Activated T-cell treated with anti-CD3 and anti-CD28 coated beads, Interleukin-2, amount 50 U/mL, for 72 hours (primary cell): ENCODE results near the gene PARD3. TPM values are rescaled to one million over a fixed set of nuclear protein-coding genes. Genes with fewer than 3 reads are reported as not detected.
A peak's percentile ranks its signal among the peaks of the same experiment; 100 is the strongest.

ENCODE experiments used
- ATAC-seq, 2 donors: fragments of 150-1000 bp; cut with Tn5 transposase; replicated peaks in 1 of 2; 2 replicates each; pipeline ENCODE4 v1.10.0; 2021; ENCODE audit warnings: moderate library complexity in 2 of 2, mild to moderate bottlenecking in 1 of 2
- DNase-seq, 2 donors: peaks; one replicate each; pipeline ENCODE4 v3.0.0; 2021 to 2022; ENCODE audit warnings: mixed read lengths in 1 of 2
- H3K27ac Mint-ChIP-seq: one replicate; pipeline ENCODE4 v1.8.0; 2022; ENCODE audit warnings: mild to moderate bottlenecking, moderate library complexity, mixed read lengths
- H3K27me3 Mint-ChIP-seq: one replicate; pipeline ENCODE4 v1.8.0; 2022; ENCODE audit warnings: low read depth, mixed read lengths
- H3K36me3 Mint-ChIP-seq, 2 donors: one replicate each; pipeline ENCODE4 v1.8.0; 2022; ENCODE audit warnings: mixed read lengths in 2 of 2, mild to moderate bottlenecking in 1 of 2; ENCODE audit not compliant: insufficient read depth in 2 of 2
- H3K4me1 Mint-ChIP-seq: one replicate; pipeline ENCODE4 v1.8.0; 2022; ENCODE audit warnings: low read depth, mixed read lengths
- H3K4me3 Mint-ChIP-seq, 2 donors: one replicate each; pipeline ENCODE4 v1.8.0; 2022; ENCODE audit warnings: mild to moderate bottlenecking in 2 of 2, mixed read lengths in 2 of 2, moderate library complexity in 2 of 2
- H3K9me3 Mint-ChIP-seq, 2 donors: one replicate each; pipeline ENCODE4 v1.8.0; 2022; ENCODE audit warnings: mixed read lengths in 2 of 2
- total RNA-seq, 2 donors: library from RNA; stranded (reverse); gene quantifications; one replicate each; pipeline ENCODE4 v1.2.3, GENCODE V29; 2022

PARD3 gene
- total RNA-seq, 2 donors from 2014 or later: 2.3 to 3.7 TPM

GRCh38 chr10:34102893-34103506 is 712.1 kb downstream of the PARD3 start:
- Mint-ChIP-seq H3K36me3 (no peaks in the 10 kb centered on the region), H3K27me3 (peaks cover 4% of the 10 kb centered on the region), H3K27ac (no peak overlapping the region), H3K4me1 (no peaks in the 10 kb centered on the region), H3K9me3 (peaks cover 1 to 6% of the 10 kb centered on the region in 2 donors), H3K4me3 (no peak overlapping the region)
- DNase-seq (no peak), ATAC-seq (no peak)

DNA sequence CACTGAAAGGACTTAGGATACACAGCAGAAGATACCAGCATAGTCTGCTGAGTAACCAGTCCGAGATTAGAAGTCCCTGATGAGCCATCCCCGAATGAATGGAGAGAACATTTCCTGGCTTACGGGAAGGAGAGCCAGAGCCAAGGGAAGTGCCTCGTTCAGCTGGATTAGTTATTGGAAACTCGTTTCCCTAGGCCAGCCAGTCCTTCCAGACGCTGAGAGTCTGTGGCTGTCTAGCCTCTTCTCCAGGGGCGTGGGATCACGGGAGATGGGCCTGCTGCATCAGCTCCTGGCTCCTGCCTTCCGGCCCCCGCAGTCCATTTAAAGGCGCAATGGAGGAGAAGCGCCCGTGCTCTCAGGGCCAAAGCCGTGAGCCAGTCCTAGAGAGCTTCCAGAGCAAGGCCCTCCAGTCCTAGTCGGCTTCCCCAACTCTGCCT is 712.8 kb downstream of the PARD3 start:
- Mint-ChIP-seq H3K27ac (no peak overlapping the region), H3K27me3 (peaks cover 4% of the 10 kb centered on the region), H3K4me3 (no peak overlapping the region), H3K4me1 (no peaks in the 10 kb centered on the region), H3K9me3 (peaks cover 1 to 6% of the 10 kb centered on the region in 2 donors), H3K36me3 (no peaks in the 10 kb centered on the region)
- no peak for ATAC-seq
- no peak for DNase-seq

DNA sequence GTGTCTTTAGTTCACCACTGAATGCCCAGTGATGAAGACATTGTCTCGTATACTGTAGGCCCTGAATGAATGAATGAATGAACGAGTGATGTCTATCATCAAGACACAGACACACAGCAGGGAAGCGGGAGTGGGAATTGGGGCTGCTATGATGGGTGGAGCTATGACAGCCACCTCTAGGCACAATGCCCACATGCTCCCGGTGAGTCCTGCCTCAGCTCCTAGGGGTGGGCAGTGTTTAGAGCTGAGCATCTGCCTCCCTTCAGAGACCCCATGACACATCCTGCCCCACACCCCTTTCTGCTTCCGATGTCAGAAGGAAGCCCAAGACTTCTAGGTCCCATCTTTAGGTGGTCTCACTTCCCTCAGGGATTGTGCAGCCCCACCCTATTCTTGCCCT is 714.1 kb downstream of the PARD3 start:
- H3K27ac Mint-ChIP-seq: no peak overlapping the region
- H3K36me3 Mint-ChIP-seq: no peaks in the 10 kb centered on the region
- ATAC-seq (no peak), DNase-seq (no peak)
- no peak overlapping the region for H3K4me3 Mint-ChIP-seq
- H3K9me3 Mint-ChIP-seq: peaks cover 3 to 6% of the 10 kb centered on the region in 2 donors
- H3K27me3 Mint-ChIP-seq: peaks cover 4% of the 10 kb centered on the region
- no peaks in the 10 kb centered on the region for H3K4me1 Mint-ChIP-seq

DNA sequence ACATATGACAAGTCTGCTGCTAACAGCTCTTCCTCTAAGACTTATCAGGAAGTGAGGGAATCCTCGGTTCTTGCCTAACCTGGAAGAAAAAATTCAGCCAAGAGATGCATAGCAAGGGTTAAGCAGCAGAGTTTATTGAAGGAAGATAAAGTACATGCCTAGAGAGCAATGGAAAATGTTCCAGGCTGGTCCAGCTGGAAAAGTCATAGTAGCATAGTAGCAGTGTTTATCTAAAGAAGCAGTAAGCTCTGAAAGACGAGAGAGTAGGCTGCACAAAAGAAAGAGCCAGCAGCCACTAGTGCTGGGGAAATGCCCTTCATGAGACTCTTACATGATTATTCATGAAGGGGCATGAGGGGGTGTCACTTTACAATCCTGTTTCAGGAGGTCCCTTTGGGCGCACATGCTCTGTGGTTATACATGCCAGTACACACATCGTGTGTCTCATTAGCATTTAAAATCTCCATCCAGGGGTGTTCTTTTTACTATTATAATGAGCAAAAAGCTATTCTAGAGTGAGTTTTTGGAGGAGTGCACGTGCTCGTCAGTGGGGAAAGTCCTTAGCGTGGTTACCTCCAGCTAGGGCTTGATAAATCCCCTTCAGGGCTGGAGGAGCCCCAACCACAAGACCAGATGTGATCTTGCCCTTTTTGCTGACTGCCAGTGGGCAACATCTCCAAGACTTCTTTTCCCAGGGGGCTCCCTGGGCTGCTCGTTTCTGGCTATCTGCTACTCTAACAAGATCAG is 716.1 kb downstream of the PARD3 start:
- peaks cover 0 to 3% of the 10 kb centered on the region in 2 donors for H3K36me3 Mint-ChIP-seq
- ATAC-seq (no peak), DNase-seq (no peak)
- peaks cover 4% of the 10 kb centered on the region for H3K27me3 Mint-ChIP-seq
- H3K4me3 Mint-ChIP-seq: no peak overlapping the region
- no peaks in the 10 kb centered on the region for H3K4me1 Mint-ChIP-seq
- peaks cover 10 to 11% of the 10 kb centered on the region in 2 donors for H3K9me3 Mint-ChIP-seq
- no peak overlapping the region for H3K27ac Mint-ChIP-seq

- Mint-ChIP-seq H3K36me3 (peaks cover 0 to 3% of the 10 kb centered on the region in 2 donors), H3K4me3 (no peak overlapping the region), H3K9me3 (peaks cover 10 to 11% of the 10 kb centered on the region in 2 donors), H3K4me1 (no peaks in the 10 kb centered on the region), H3K27me3 (no peaks in the 10 kb centered on the region), H3K27ac (no peak overlapping the region)
- DNase-seq: no peak
- ATAC-seq: no peak
Observed at GRCh38 chr10:34097682-34098081, 717.4 kb downstream of the PARD3 start.

- ATAC-seq: no peak
Observed at GRCh38 chr10:34094961-34095360, 720.1 kb downstream of the PARD3 start.

DNA sequence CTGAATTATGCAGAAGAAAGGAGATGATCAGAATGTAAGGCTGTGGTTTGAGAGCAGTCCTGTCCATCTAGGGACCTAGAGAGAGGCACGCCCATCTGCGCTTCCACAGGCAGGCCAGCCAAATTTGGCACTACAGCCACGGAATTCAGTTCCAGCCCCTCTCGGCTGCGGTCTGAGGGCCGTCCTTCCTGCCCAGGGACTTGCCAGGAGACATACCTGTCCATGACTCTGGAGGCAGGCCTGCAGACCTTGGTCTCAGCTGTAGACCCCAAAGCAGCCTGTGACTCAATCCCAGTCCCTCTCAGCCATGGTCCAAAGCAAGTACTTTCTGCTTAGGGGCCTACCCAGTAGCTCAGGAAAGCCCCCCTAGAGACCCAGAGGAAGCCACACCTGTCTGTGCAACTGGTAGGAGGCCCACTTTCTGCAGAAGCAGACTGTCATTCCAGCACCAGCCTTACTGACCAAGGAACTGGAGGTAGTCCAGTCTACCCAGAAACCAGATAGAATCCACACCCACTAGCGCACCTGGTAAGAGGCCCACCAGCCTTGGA is 720.9 kb downstream of the PARD3 start:
- Mint-ChIP-seq H3K4me3 (no peak overlapping the region), H3K27me3 (no peaks in the 10 kb centered on the region), H3K9me3 (peaks cover 4 to 10% of the 10 kb centered on the region in 2 donors), H3K36me3 (peaks cover 0 to 5% of the 10 kb centered on the region in 2 donors), H3K27ac (no peak overlapping the region), H3K4me1 (no peaks in the 10 kb centered on the region)
- no peak for ATAC-seq
- no peak for DNase-seq

More at GRCh38 chr10:34094961-34095360, 720.1 kb downstream of the PARD3 start:
- Mint-ChIP-seq H3K4me3 (no peak overlapping the region), H3K27ac (peak overlapping the region; percentile 44), H3K4me1 (no peaks in the 10 kb centered on the region), H3K9me3 (peaks cover 6 to 10% of the 10 kb centered on the region in 2 donors), H3K27me3 (no peaks in the 10 kb centered on the region), H3K36me3 (peaks cover 0 to 5% of the 10 kb centered on the region in 2 donors)
- no peak for DNase-seq

GRCh38 chr10:34092891-34093290 is 722.2 kb downstream of the PARD3 start:
- Mint-ChIP-seq H3K9me3 (peaks cover 4 to 10% of the 10 kb centered on the region in 2 donors), H3K27ac (no peak overlapping the region), H3K4me1 (no peaks in the 10 kb centered on the region), H3K36me3 (peaks cover 0 to 5% of the 10 kb centered on the region in 2 donors), H3K4me3 (no peak overlapping the region), H3K27me3 (no peaks in the 10 kb centered on the region)
- DNase-seq (no peak), ATAC-seq (no peak)

GRCh38 chr10:34091635-34092195 is 723.4 kb downstream of the PARD3 start:
- DNase-seq (no peak), ATAC-seq (no peak)
- Mint-ChIP-seq H3K9me3 (peaks cover 4 to 10% of the 10 kb centered on the region in 2 donors), H3K36me3 (peaks cover 0 to 5% of the 10 kb centered on the region in 2 donors), H3K27me3 (no peaks in the 10 kb centered on the region), H3K27ac (no peak overlapping the region), H3K4me3 (no peak overlapping the region), H3K4me1 (no peaks in the 10 kb centered on the region)

DNA sequence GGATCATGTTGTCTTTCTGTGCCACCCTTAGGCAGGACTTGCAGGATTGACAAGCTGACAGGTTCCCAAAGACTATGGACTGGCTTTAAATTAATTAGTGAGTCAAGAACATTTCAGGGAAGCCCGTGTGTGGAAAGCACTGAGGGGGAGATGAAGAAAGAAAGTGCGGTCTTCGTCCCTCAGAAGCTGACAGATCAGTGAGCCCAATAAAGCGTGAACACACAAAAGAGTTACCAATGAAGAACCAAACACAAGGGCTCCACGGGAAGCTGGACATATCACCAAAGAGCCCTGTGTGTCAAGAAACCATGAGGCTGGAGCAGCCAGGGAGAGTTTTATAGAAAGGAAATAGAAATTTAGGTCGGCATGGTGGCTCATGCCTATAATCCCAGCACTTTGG is 725.8 kb downstream of the PARD3 start:
- Mint-ChIP-seq H3K27ac (no peak overlapping the region), H3K4me3 (no peak overlapping the region), H3K4me1 (no peaks in the 10 kb centered on the region), H3K36me3 (peaks cover 1 to 2% of the 10 kb centered on the region in 2 donors), H3K9me3 (peaks cover 0 to 4% of the 10 kb centered on the region in 2 donors), H3K27me3 (no peaks in the 10 kb centered on the region)
- ATAC-seq (no peak), DNase-seq (no peak)

DNA sequence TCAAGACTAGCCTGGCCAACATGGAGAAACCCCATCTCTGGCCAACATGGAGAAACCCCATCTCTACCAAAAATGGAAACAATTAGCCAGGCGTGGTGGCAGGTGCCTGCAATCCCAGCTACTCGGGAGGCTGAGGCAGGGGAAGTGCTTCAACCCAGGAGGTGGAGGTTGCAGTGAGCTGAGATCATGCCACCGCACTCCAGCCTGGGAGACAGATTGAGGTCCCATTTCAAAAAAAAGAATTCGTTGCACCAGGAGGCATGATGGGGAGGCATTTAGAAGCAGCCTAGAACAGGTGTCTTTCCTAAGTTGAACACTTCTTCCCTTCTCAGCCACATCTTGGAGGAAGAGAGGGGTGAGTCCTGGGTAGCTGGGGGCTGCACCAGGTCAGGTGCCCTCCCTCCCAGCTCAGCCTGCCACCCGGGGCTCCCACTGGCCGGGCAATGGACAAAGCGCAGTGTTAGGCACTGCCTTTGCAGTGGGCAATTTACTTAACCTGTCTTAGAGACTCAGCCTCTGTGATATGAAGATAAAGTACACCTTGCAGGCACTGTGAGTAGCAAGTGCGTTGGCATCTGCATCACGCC is 726.8 kb downstream of the PARD3 start:
- no peak for ATAC-seq
- no peak overlapping the region for H3K4me3 Mint-ChIP-seq
- no peaks in the 10 kb centered on the region for H3K27me3 Mint-ChIP-seq
- DNase-seq: no peak
- H3K4me1 Mint-ChIP-seq: no peaks in the 10 kb centered on the region
- H3K36me3 Mint-ChIP-seq: peaks cover 1 to 2% of the 10 kb centered on the region in 2 donors
- H3K9me3 Mint-ChIP-seq: peaks cover 0 to 7% of the 10 kb centered on the region in 2 donors
- H3K27ac Mint-ChIP-seq: no peak overlapping the region

GRCh38 chr10:34087095-34087418 is 728.0 kb downstream of the PARD3 start:
- Mint-ChIP-seq H3K4me1 (no peaks in the 10 kb centered on the region), H3K27ac (no peak overlapping the region), H3K27me3 (no peaks in the 10 kb centered on the region), H3K9me3 (peaks cover 0 to 7% of the 10 kb centered on the region in 2 donors), H3K36me3 (peaks cover 1 to 2% of the 10 kb centered on the region in 2 donors), H3K4me3 (no peak overlapping the region)
- ATAC-seq (no peak), DNase-seq (no peak)

- no peak for DNase-seq
- Mint-ChIP-seq H3K27me3 (no peaks in the 10 kb centered on the region), H3K9me3 (peaks cover 0 to 7% of the 10 kb centered on the region in 2 donors), H3K4me1 (no peaks in the 10 kb centered on the region), H3K36me3 (peaks cover 0 to 1% of the 10 kb centered on the region in 2 donors), H3K4me3 (no peak overlapping the region), H3K27ac (no peak overlapping the region)
- no peak for ATAC-seq
Observed at GRCh38 chr10:34083567-34083966, 731.5 kb downstream of the PARD3 start.
